IMR-90 (cell line): ENCODE results near the gene SLF2. TPM values are rescaled to one million over a fixed set of nuclear protein-coding genes. Genes with fewer than 3 reads are reported as not detected.

Experiments used
- ATAC-seq: fragments of 200-7000 bp; cut with Tn5 transposase; 2 replicates; pipeline ENCODE4 v1.9.1; 2020; ENCODE audit warnings: low read depth, mild to moderate bottlenecking, moderate library complexity
- BruUV-seq: library from RNA; stranded (reverse); fragments of 400-500 nt; replicated peaks from 2 replicates; lab custom pipeline; 2021; lab: Mats Ljungman, UMichigan
- CTCF ChIA-PET: fragments of 300-600 bp; formaldehyde crosslinking; extraction: SDS; loops from one replicate; lab custom pipeline; 2021; ENCODE audit warnings: antibody characterized with exemption; lab: Yijun Ruan, JAX
- POLR2A ChIA-PET: fragments of 300-600 bp; sonication (Branson Sonifier 250); formaldehyde crosslinking; loops from one replicate; lab custom pipeline; 2022; ENCODE audit warnings: antibody characterized with exemption; ENCODE audit not compliant: unreplicated experiment; lab: Charles Lee
- DNase-seq: peaks from one replicate; pipeline ENCODE4 v3.0.0; 2013
- H2AFZ ChIP-seq: replicated peaks from 2 replicates; pipeline ENCODE3; 2013; ENCODE audit warnings: low read length, mild to moderate bottlenecking; ENCODE audit not compliant: poor library complexity
- H2AK5ac ChIP-seq: 2 replicates; pipeline ENCODE4 v1.6.1; 2013; ENCODE audit warnings: low read depth, low read length, inconsistent platforms
- H2AK9ac ChIP-seq: replicated peaks from 2 replicates; pipeline ENCODE3; 2013; ENCODE audit warnings: mild to moderate bottlenecking, low read depth, low read length, moderate library complexity; ENCODE audit not compliant: poor library complexity
- H2BK120ac ChIP-seq: 2 replicates; pipeline ENCODE4 v1.6.1; 2013; ENCODE audit warnings: low read depth, low read length, inconsistent platforms
- H2BK15ac ChIP-seq: 3 replicates; pipeline ENCODE4 v1.6.1; 2013; ENCODE audit warnings: low read depth, low read length, inconsistent platforms
- H2BK20ac ChIP-seq: 2 replicates; pipeline ENCODE4 v1.6.1; 2013; ENCODE audit warnings: low read depth, mild to moderate bottlenecking, inconsistent platforms, low read length, moderate library complexity
- H2BK5ac ChIP-seq: 2 replicates; pipeline ENCODE4 v1.6.1; 2013; ENCODE audit warnings: mild to moderate bottlenecking, low read depth, low read length, inconsistent platforms; ENCODE audit not compliant: poor library complexity, severe bottlenecking
- H3K14ac ChIP-seq: replicated peaks from 2 replicates; pipeline ENCODE4 v1.6.1; 2013; ENCODE audit warnings: low read depth, low read length, inconsistent platforms
- H3K18ac ChIP-seq: 2 replicates; pipeline ENCODE4 v1.6.1; 2013; ENCODE audit warnings: low read depth, low read length, control low read depth
- H3K23ac ChIP-seq: 2 replicates; pipeline ENCODE4 v1.6.1; 2013; ENCODE audit warnings: low read depth, low read length, inconsistent platforms
- H3K27ac ChIP-seq: 2 replicates; pipeline ENCODE4 v1.5.1; 2013; ENCODE audit warnings: mild to moderate bottlenecking, control low read depth, low read length; ENCODE audit not compliant: insufficient read depth
- H3K27me3 ChIP-seq: 2 replicates; pipeline ENCODE4 v1.6.1; 2013; ENCODE audit warnings: low read length; ENCODE audit not compliant: control insufficient read depth, insufficient read depth
- H3K36me3 ChIP-seq: 2 replicates; pipeline ENCODE4 v1.6.1; 2013; ENCODE audit warnings: low read length, mixed read lengths; ENCODE audit not compliant: control insufficient read depth, insufficient read depth
- H3K4ac ChIP-seq: 2 replicates; pipeline ENCODE4 v1.6.1; 2013; ENCODE audit warnings: low read depth, low read length, inconsistent platforms
- H3K4me1 ChIP-seq: 2 replicates; pipeline ENCODE4 v1.6.1; 2013; ENCODE audit warnings: low read length, mixed read lengths; ENCODE audit not compliant: control insufficient read depth, insufficient read depth
- H3K4me2 ChIP-seq: 2 replicates; pipeline ENCODE4 v1.6.1; 2013; ENCODE audit warnings: low read depth, mild to moderate bottlenecking, control low read depth, low read length, moderate library complexity
- H3K4me3 ChIP-seq: 2 replicates; pipeline ENCODE4 v1.5.1; 2013; ENCODE audit warnings: low read depth, mild to moderate bottlenecking, control low read depth, low read length, moderate library complexity; ENCODE audit not compliant: insufficient read depth
- H3K56ac ChIP-seq: 2 replicates; pipeline ENCODE4 v1.6.1; 2013; ENCODE audit warnings: low read length, inconsistent platforms; ENCODE audit not compliant: insufficient read depth; ENCODE audit errors: extremely low read depth
- H3K79me1 ChIP-seq, 2 experiments: 2 replicates each; pipeline ENCODE4 v1.6.1; 2013; ENCODE audit warnings: low read length in 2 of 2, inconsistent platforms in 1 of 2, low read depth in 1 of 2
- H3K9ac ChIP-seq: 2 replicates; pipeline ENCODE4 v1.6.1; 2013; ENCODE audit warnings: low read depth, low read length, control low read depth
- H3K9me1 ChIP-seq: 2 replicates; pipeline ENCODE4 v1.6.1; 2013; ENCODE audit warnings: low read length, inconsistent platforms; ENCODE audit not compliant: insufficient read depth
- H3K9me3 ChIP-seq: 2 replicates; pipeline ENCODE4 v1.6.1; 2013; ENCODE audit warnings: low read length; ENCODE audit not compliant: control insufficient read depth, insufficient read depth
- H4K20me1 ChIP-seq: 2 replicates; pipeline ENCODE4 v1.6.1; 2013; ENCODE audit warnings: low read length, inconsistent platforms; ENCODE audit not compliant: insufficient read depth
- H4K5ac ChIP-seq: 2 replicates; pipeline ENCODE4 v1.6.1; 2013; ENCODE audit warnings: mild to moderate bottlenecking, low read depth, low read length, control low read depth
- H4K8ac ChIP-seq, 2 experiments: 2 replicates each; pipeline ENCODE4 v1.6.1; 2013; ENCODE audit warnings: low read depth in 2 of 2, low read length in 2 of 2, control low read depth in 1 of 2, inconsistent platforms in 1 of 2
- H4K91ac ChIP-seq: 2 replicates; pipeline ENCODE4 v1.6.1; 2013; ENCODE audit warnings: low read depth, low read length, inconsistent platforms; ENCODE audit not compliant: insufficient read depth
- BHLHE40 ChIP-seq: fragments of 150-350 bp; IDR thresholded peaks from 2 replicates; pipeline ENCODE4 v1.6.1; 2016; ENCODE audit warnings: mild to moderate bottlenecking, low read depth, low read length
- CEBPB ChIP-seq: IDR thresholded peaks from 2 replicates; pipeline ENCODE4 v1.6.1; 2012; ENCODE audit warnings: low read depth, low read length, improper control_type of control experiment
- CHD1 ChIP-seq: IDR thresholded peaks from 2 replicates; pipeline ENCODE4 v1.6.1; 2012; ENCODE audit warnings: low read depth, low read length, improper control_type of control experiment
- CTCF ChIP-seq: conservative IDR thresholded peaks from 2 replicates; pipeline ENCODE4 v1.5.1; 2012; ENCODE audit warnings: mild to moderate bottlenecking, low read depth, low read length, improper control_type of control experiment
- ELK1 ChIP-seq: fragments of 150-350 bp; IDR thresholded peaks from 2 replicates; pipeline ENCODE4 v1.6.1; 2016; ENCODE audit warnings: low read depth, mild to moderate bottlenecking, low read length, moderate library complexity, borderline replicate concordance
- FOS ChIP-seq: fragments of 150-350 bp; IDR thresholded peaks from 2 replicates; pipeline ENCODE4 v1.6.1; 2016; ENCODE audit warnings: low read depth, low read length
- MAFK ChIP-seq: IDR thresholded peaks from 2 replicates; pipeline ENCODE4 v1.6.1; 2012; ENCODE audit warnings: low read depth, low read length, improper control_type of control experiment
- MAZ ChIP-seq: IDR thresholded peaks from 2 replicates; pipeline ENCODE4 v1.6.1; 2012; ENCODE audit warnings: low read depth, mild to moderate bottlenecking, low read length, improper control_type of control experiment, moderate library complexity, borderline replicate concordance
- NFE2L2 ChIP-seq: fragments of 150-350 bp; IDR thresholded peaks from 2 replicates; pipeline ENCODE4 v1.6.1; 2016; ENCODE audit warnings: low read depth, mild to moderate bottlenecking, low read length
- POLR2A ChIP-seq: IDR thresholded peaks from 2 replicates; pipeline ENCODE4 v1.6.1; 2012; ENCODE audit warnings: mild to moderate bottlenecking, low read depth, low read length
- RAD21 ChIP-seq: IDR thresholded peaks from 2 replicates; pipeline ENCODE4 v1.6.1; 2012; ENCODE audit warnings: low read length, improper control_type of control experiment
- RCOR1 ChIP-seq: IDR thresholded peaks from 2 replicates; pipeline ENCODE4 v1.6.1; 2012; ENCODE audit warnings: mild to moderate bottlenecking, low read length, improper control_type of control experiment; ENCODE audit not compliant: insufficient replicate concordance
- RFX5 ChIP-seq: IDR thresholded peaks from 2 replicates; pipeline ENCODE4 v1.8.0; 2012; ENCODE audit warnings: low read depth, mild to moderate bottlenecking, low read length, moderate library complexity
- SMC3 ChIP-seq: fragments of 150-350 bp; IDR thresholded peaks from 2 replicates; pipeline ENCODE4 v1.6.1; 2016; ENCODE audit warnings: low read depth, mild to moderate bottlenecking, antibody characterized with exemption, low read length, moderate library complexity
- WGBS, 2 experiments: methylation state at CpG; one replicate each; pipeline versions ENCODE4 v1.1.5 to v1.1.7; 2013; ENCODE audit warnings: missing lambda C conversion rate in 2 of 2; ENCODE audit not compliant: insufficient read length in 1 of 2; ENCODE audit errors: extremely low coverage in 2 of 2; 5-methylcytosine and 5-hydroxymethylcytosine counted together
- dilution Hi-C: fragments of 300-500 bp; cut with HindIII; formaldehyde crosslinking; loops from one replicate; pipeline ENCODE4 v1.14.3; 2018; ENCODE audit warnings: low sequenced_read_pairs; ENCODE audit not compliant: unreplicated experiment
- in situ Hi-C: fragments of 300-500 bp; cut with MboI; formaldehyde crosslinking; loops from 3 replicates; pipeline ENCODE4 v1.14.3; 2019; ENCODE audit warnings: low sequenced_read_pairs, inconsistent platforms, mixed read lengths
- intact Hi-C: fragments of 100-400 bp; cut with micrococcal nuclease; formaldehyde crosslinking; loops from 2 replicates; pipeline ENCODE4 v1.10.0; 2022
- polyA plus RNA-seq, 3 experiments: library from polyadenylated mRNA; depleted of rRNA; stranded (reverse); fragments of >200 nt; gene quantifications; 2 replicates each; pipeline ENCODE4 v1.2.3, GENCODE V29; 2012; ENCODE audit warnings: low replicate concordance in 1 of 3
- total RNA-seq: library from RNA; depleted of rRNA; stranded (reverse); fragments of >200 nt; gene quantifications from 2 replicates; pipeline ENCODE4 v1.2.3, GENCODE V29; 2012
- TF ChIP-seq, protein P1 (sequence below): fragments of 150-350 bp; IDR thresholded peaks from 2 replicates; pipeline ENCODE4 v1.6.1; 2017; ENCODE audit warnings: mild to moderate bottlenecking, antibody characterized with exemption, low read length, low read depth

Gene SLF2
- total and polyA plus RNA-seq, 2 of the 4 experiments (the other 2 are of a cell fraction): 8.5 to 21.7 TPM

GRCh38 chr10:100985336-100985735, 72.6 kb downstream of the SLF2 start:
- no peak for ATAC-seq

More at GRCh38 chr10:100985336-100985735, 72.6 kb downstream of the SLF2 start:
- Histone ChIP-seq H4K91ac (no peak overlapping the region), H3K36me3 (peaks cover 28% of the 10 kb centered on the region), H3K23ac (no peak overlapping the region), H3K18ac (no peak overlapping the region), H2AK9ac (no peak overlapping the region), H2BK5ac (no peak overlapping the region), H3K14ac (no peak overlapping the region), H4K8ac (no peak overlapping the region), H3K79me1 (peaks cover 49 to 59% of the 10 kb centered on the region in 2 experiments), H2BK20ac (no peak overlapping the region), H3K9me1 (peaks cover 12% of the 10 kb centered on the region), H4K20me1 (0 out of 2 replicates have a peak, but pooled peaks cover 3% of the 10 kb centered on the region), H3K4me3 (no peak overlapping the region), H3K4me1 (peaks cover 8% of the 10 kb centered on the region; the same call in 1 of the 2 replicates), H2AK5ac (no peak overlapping the region), H3K56ac (no peak overlapping the region), H3K27ac (no peak overlapping the region), H3K9ac (no peak overlapping the region), H3K9me3 (no peaks in the 10 kb centered on the region), H4K5ac (no peak overlapping the region), H3K4me2 (no peak overlapping the region), H3K4ac (no peak overlapping the region), H2BK15ac (no peak overlapping the region), H2AFZ (no peak overlapping the region), H2BK120ac (no peak overlapping the region), H3K27me3 (no peaks in the 10 kb centered on the region)
- POLR2A ChIA-PET: no interaction called here
- no TSS peak for BruUV-seq
- no CpG with 5 or more reads among the region's 5 CpGs for WGBS, 2 experiments
- DNase-seq: no peak
- dilution Hi-C loops: no loop called here
- in situ Hi-C loops: no loop called here
- intact Hi-C loops: no loop called here
- CTCF ChIA-PET: no interaction called here
- TF ChIP-seq SMC3 (no peak), MAFK (no peak), CTCF (no peak), CHD1 (no peak), RFX5 (no peak), RCOR1 (no peak), CEBPB (no peak), FOS (no peak), NFE2L2 (no peak), POLR2A (no peak), ELK1 (no peak), MAZ (no peak), RAD21 (no peak), BHLHE40 (no peak)
- TF ChIP-seq, protein P1, sequence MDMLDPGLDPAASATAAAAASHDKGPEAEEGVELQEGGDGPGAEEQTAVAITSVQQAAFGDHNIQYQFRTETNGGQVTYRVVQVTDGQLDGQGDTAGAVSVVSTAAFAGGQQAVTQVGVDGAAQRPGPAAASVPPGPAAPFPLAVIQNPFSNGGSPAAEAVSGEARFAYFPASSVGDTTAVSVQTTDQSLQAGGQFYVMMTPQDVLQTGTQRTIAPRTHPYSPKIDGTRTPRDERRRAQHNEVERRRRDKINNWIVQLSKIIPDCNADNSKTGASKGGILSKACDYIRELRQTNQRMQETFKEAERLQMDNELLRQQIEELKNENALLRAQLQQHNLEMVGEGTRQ: no peak
